NCI-H526 (cell line): ENCODE results near the gene IGSF9B.
A peak's percentile ranks its signal among the peaks of the same experiment; 100 is the strongest.

Experiments
- DNase-seq, 2 experiments: peaks; one replicate each; lab custom pipeline; 2025; lab: John Stamatoyannopoulos, UW

Gene IGSF9B

DNA sequence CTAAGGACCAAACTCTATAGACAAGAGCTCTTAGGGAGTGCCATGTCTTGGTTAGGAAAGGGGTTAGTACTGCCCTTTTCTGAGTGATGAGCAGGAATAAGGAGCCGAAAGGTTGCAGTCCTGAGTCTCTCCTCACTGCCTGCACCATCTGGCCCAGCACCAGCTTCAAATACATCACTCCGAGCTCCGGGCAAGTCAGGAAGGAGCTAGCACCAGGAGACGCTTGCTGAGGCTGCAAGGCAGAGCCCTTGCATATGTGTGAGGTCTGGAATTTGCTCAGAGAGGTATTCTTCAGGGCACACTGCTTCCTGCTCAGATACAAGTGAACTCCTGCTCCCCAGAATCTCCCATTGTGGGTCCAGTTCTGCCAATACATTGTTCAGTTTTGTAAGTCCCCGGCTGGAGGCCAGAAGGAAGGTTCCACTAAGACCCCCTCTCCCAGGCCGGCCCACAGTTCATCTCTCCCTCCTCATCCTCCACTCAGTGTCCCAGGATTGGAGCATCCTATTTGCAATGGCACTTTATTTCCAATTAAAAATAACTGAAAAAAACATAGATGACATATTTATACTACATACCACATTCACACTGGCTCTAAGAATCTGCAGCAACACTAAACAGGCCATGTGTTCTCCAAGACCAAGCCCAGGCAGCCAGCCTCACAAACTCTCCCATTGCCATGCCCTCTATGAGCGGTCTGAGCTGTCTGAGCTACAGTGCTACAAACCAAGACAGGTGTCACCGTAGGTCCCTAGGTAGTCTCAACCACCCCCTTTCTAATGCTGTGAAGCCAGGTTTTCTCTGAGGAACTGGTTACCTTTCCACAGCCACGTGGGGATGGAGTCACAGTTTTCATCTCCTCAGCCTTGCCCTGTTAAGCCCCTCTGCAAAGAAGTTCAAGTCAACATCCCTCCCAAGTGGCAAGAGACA is 56.3 kb downstream of the IGSF9B start:
- no peak for DNase-seq

DNA sequence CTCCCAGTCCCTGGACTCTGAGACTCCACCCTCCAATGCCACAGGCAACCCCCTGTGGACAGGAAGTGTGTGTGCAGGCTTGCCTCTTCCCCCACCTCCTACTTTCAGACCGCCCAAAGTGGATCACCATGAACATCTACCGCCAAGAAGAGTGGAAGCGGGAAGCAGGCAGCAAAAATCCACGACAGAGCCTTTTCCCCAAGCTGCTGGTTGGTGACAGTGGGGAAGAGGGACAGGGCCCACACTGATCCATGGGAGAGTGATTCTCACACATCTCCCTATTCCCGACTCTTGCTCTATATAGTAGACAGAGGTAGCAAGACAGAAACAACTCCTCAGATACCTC is 58.0 kb downstream of the IGSF9B start:
- DNase-seq = no peak

DNA sequence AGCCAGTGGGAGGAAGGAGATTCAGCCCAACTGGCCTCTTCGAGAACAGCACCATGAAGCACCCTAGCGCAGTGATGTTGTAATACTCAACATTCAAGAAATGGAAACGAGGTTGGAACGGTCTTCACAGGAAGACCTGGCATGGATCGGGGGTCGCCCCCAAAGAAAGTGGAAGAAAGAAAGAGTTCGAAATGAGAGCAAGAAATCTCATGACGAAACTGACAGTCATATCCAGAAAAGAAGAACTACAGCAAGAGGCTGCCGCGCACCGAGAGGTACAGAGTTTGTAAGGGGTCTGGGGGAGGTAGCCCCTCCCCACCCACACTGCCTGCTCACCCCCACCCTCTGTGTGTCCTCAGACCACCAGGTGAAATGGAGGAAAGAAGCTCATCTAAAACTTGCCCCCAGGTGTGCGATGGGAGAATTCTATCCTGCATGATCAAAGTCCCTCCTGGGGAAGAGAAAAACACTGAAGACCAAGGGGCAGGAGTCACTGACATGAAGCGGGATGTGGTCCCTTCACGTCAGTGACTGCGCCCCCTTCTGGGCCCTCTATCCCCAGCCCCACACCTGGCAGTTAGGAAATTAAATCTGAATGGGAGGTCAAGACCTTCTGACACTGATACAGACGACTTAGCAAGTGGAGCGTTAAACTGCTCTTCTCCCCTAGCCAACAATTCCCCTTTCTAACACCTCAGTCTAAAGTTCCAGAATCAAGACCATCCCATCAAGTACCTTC is 58.6 kb downstream of the IGSF9B start:
- no peak for DNase-seq

DNA sequence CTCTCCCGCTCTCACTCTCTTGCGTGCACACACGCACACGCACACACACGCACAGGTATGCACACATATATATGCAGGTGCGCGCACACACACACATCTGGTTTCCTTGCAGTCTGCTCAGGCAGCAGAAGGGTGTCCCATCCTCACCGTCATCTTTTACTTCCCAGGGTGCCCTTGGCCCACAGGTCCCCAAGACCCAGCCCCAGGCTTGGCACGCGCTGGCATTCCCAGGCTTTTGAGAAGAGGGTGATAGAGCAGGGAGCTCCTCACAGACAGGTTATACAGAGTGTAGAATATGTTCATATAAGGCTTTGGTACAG is 59.5 kb downstream of the IGSF9B start:
- DNase-seq = no peak

DNA sequence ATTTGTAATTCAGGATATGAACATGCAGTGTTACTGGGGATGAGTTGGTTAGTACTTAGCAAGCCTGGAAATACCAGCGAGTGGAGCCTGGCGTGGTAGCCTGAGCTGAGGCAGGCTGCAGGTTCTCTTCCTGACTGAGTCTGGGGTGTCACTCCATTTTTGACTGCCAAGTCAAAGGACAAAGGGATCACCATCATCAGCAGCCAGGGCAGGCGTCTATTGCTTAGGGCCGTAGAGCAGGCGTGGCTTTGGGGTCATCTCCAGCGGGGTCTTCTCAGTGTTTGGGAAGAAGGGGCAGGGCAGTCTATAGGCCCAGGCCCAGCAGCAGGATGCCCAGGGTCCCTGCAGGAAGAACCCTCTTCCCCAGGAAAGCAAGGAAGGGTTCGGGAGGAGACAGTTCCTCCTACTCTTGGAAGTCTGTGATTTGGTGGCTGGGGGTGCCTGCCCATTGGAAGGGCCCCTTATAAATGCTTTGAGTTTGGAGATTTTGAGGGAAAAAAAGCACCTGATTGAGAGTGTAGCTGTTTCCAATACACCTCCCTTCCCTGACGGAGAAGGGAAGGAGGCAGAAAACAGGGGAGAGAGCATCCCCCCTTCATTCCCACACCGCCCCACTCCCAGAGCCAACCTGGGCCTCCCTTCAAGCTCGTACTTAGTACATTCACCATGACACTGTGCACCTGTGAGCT is 60.0 kb downstream of the IGSF9B start:
- no peak for DNase-seq

DNA sequence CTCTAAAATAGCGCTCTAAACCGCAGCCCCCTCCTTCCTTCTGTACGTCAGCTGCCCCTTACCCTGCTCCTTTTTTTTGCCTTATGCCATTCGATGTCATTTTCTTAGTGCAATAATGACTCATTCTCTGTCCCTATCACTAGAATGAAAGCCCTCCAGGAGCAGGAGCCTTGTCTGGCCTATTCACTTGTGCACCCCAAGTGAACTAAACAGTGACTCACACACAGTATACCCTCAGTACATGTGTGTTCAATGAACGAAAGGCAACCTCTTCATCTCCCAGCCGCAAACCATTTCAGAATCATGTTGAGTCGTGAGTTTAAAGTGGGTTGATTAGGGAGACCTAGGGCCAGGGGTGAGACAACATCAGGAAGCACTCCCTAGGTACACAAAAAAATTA is 60.7 kb downstream of the IGSF9B start:
- no peak for DNase-seq

DNA sequence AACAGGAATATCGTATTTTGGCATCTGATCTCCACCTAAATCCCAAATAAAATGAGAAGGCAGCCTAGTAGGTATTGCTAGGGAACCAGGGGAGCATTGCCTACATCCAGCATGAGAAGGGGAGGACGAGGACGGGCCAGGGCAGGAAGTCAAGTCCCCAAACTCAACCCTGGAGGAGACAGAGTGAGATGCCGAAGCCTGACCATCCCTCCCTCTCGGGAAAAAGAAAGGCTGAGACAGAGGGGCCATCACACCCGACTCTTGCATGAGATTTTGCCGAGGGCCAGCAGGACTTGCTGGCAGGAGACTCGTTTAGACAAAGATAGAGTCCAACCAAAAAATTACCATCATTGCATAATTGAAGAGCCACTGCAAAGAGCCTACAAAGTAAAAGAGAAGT is 61.2 kb downstream of the IGSF9B start:
- DNase-seq = no peak

DNA sequence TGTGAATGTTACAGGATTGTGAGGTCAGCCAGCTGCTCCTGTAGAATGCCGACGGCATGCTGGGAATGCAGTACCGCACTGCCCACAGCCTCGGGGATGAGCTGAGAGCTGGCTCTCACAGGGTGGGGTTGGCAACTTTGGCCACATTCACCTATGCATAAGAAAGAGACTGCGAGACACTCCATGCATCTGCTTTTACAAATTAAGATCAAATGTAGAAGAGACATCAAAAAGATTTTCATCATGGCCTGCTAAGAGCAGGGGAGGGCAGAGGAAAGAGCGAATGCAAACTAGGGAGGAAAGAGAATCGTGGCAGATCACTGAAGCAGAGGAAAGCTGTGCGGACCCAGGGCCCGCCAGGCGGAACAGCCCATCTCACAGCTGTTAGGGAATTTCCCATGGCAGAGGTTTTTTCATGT is 61.7 kb downstream of the IGSF9B start:
- peak in 1 of 2 experiments; percentile 61 for DNase-seq

DNA sequence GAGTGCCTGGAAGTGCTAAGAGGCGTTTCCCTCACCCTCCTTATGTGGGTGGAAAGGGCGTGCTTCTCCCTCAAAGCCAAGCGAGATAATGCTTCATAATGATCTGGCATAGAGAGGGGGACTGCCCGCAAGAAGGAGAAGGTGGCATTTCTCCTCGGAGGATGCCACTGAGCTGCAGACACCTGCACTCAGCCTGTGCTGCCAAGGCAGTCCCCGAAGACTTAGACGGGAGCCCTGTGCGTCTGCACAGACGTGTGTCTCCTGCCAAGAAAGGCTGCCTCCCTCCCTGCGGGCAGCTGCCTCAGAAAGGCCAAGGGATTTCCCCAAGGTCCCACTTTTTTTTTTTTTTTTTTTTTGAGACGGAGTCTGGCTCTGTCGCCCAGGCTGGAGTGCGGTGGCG is 63.4 kb downstream of the IGSF9B start:
- no peak for DNase-seq

DNA sequence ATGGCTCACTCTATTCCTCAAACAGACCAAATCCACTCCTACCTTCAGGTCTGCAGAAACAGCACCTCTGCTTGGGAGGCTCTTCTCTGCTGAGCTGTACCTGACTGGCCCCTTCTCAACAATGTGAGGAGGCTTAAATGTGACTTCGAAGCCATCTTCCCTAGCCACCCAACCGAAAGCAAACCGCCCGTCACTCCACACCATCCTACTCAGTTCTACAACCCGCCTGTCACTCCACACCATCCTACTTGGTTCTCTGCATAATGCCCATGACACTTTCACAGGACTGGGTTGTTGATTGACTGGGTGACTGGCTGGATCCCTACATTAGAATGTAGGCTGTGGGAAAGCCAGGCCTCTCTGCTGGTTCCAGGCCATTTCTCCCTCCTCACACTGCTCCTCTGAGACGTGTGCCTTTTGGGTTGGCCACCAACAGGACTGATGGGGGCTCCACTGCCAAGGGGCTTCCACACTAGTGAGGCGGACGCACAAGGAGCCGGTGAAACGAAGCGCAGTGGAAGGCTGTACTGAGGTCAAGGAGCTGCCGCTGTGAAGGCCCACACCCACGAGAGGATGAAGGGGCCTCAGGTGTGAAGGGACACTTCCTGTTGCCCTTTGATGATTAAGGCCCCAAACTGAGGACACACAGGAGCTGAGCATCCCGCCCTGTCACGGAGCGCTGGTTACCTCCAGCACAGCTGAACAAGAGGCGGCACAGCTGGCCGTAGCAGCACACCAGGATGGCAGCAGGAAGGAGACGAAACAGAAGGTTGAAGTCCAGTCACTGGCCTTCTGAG is 64.0 kb downstream of the IGSF9B start:
- DNase-seq = no peak

DNA sequence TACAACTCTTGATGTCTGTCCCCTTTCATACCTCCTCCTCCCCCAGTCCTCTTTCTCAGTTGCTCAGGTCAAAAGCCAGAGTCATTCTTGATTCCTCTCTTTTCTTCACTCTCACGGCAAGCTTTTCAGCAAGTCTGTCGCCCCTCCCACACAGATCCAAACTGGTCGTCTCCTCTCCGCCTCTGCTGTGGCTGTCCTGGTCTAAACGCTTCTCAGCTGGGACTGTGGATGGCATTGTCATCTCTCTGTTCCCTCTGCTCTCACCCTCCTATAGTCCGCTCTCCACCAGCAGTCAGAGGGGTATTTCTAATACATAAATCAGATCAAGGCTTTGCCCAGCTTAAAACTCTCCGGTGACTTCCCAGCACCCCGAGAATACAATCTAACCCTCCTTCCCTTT is 64.6 kb downstream of the IGSF9B start:
- DNase-seq = no peak

DNA sequence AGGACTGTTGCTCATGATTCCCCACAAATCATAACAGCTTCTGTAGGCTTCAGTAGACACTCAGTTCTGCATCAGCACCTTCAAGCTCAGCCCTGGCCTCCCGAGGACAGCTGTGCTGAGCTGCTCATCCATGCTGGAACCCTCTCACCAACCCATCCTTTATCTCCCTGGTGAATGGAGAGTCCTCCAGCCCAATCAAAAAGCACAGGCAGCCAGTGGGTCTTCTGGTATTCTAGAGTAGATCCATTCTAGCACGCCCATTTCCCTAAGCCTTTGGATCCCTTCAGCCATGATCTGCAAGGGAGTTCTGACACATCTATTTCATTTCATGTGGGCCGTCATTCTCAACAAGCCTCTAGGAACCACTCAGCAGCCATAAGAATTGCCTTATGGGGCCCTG is 66.9 kb downstream of the IGSF9B start:
- no peak for DNase-seq

DNA sequence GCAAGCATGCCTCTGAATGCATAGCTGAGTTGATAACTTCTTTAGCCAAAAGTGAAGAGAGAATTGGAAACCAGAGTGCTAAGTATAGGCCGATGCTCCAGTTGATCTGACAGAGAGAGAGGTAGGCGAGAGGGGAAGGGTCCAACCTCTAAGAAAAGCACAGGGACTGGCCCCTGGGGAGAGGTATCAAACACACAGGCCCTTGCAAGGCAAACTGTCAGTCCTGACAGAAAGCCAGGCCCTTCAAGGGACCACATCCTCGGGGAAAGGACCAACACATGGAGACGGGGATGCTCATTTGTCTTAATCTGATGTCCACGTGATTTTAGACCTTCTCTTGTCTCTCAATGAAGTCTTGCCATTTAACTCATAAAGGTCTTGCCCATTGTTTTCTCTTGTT is 67.6 kb downstream of the IGSF9B start:
- no peak for DNase-seq

DNA sequence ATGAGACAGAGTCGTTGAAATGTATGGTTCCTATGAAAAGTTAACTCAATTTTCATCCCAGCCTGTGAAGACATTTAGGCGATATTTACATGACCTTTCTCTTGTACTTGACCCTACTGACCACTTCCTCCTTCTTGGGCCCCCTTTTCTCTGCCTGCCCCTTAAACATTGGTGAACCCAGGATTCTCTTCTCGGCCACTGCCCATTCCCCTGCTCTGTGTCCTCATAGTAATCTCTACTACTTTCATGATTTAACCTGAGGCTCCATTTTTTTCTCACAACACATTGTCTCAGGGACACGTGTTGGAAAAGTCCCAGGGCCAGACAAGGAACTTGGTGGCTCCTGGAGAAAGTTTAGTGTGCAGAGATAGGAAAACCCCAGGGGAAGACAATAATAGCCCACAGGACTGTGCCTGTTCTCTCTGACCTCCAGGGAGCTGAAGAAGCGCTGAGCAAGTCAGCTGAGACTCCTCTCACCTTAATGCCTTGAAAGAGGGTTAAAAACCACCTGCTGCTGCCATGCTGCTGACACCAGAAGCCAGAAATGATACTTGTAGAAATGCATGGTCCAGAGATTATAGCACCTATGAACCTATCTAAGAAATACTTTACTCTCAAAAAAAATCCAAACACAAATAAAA is 69.0 kb downstream of the IGSF9B start:
- DNase-seq = no peak

DNA sequence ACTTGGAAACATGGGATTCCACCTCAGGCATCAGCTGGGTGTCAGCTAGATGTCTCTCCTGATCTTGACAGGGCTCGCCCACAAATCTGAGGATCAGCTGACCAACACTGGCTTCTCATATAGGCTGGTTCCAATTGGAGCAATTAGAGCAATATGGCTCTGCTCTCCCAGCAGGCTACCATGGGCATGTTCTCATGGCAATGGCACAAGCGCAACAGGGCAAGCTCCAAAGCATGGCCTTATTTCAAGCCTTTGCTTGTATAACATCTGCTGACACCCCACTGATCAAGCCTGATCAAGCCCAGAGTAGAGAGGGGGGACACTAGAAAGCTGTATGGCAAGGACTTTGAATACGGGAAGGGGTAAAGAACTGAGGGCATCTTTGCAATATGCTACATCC is 70.7 kb downstream of the IGSF9B start:
- no peak for DNase-seq

DNA sequence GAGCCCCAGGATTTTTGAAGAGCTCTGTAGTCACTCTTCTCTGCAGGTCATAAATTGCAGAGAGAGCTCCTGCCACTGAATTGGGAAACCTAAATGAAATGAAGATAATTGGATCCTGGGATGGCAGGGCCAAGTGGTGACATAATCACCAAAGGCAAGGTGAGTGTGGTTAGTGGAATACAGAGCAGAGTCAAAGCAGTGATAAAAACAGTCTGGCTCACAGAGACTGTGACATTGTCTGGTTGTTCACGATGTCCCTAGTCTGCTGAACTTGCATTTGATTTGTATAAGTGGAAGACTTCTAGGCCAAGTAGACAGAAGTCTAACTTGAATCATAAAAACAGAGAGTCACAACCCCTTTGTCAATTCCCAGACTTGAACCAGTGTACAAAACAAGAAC is 84.6 kb downstream of the IGSF9B start:
- DNase-seq = no peak

DNA sequence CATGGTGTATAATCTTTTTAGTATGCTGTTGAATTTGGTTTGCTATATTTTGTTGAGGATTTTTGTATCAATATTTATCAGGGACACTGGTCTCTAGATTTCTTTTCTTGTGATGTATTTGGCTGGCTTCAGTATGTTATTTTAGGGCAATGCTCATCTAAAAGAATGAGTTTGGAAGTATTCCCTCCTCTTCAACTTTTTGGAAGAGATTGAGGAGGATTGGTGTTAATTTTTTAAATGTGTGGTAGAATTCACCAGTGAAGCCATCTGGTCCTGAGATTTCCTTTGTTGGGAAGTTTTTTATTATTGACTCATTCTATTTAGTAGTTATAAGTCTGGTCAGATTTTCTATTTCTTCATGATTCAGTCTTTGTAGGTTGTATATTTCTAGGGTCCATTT is 89.3 kb downstream of the IGSF9B start:
- DNase-seq = no peak

DNA sequence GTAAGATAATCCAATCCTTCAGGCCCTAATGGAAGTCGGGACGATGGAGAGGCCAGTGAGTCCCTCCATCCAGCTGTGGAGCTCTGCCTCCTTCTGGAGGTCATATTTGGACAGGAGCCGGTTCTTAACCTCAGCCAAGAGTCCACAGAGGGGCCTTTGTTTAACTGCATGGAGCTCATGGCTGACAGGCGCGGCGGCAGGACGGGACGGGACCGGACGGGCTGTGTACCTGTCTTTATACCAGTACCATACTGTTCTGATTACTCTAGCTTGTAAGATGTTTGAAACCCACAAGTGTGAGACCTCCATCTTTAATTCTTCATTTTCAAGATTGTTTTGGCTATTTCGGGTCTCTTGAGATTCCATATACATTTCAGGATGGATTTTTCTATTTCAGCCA is 91.3 kb downstream of the IGSF9B start:
- no peak for DNase-seq

DNA sequence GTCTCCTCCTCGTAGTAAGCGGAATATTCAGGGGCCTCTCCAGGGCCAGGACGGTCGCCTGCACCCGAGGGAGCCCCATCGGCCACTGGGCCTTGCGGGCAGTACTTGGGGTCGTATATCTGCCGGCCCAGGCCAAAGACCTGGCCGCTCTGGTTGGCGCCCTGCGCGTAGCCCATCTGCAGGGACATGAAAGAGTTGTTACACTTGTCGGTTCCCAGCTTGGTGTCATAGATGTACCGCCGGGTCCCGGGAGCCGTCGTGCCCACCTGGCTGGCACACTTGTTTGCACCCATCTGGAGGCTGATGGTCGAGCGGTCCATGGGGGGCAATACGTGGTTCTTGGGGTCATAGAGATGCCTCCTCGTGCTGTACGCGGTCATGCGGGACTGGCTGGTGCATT is 92.0 kb downstream of the IGSF9B start:
- DNase-seq = no peak

DNA sequence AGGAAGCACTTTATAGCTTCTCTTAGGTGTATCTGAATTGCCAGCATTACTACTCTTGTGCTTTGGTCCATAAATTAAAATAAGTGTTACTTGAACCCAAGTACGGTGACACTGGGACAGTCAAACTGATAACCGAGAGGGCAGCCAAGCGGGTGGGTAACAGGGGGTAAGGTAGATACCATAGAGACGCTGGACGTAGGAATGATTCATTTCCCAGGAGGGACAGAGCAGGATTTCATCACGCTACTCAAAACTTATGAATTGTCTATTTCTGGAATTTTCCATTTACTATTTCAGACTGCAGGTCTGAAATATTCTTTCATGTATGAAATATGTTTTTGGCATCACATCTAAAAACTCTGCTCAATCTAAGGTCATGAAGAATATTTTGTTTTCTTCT is 96.6 kb downstream of the IGSF9B start:
- DNase-seq = no peak
